ENCODE measurements around the gene EXOC2.
"Not testable (repeated sequence)": the region's sequence is repeated elsewhere in the genome, so short reads cannot be mapped to it uniquely, and the experiment has no call there.

Gene EXOC2

DNA sequence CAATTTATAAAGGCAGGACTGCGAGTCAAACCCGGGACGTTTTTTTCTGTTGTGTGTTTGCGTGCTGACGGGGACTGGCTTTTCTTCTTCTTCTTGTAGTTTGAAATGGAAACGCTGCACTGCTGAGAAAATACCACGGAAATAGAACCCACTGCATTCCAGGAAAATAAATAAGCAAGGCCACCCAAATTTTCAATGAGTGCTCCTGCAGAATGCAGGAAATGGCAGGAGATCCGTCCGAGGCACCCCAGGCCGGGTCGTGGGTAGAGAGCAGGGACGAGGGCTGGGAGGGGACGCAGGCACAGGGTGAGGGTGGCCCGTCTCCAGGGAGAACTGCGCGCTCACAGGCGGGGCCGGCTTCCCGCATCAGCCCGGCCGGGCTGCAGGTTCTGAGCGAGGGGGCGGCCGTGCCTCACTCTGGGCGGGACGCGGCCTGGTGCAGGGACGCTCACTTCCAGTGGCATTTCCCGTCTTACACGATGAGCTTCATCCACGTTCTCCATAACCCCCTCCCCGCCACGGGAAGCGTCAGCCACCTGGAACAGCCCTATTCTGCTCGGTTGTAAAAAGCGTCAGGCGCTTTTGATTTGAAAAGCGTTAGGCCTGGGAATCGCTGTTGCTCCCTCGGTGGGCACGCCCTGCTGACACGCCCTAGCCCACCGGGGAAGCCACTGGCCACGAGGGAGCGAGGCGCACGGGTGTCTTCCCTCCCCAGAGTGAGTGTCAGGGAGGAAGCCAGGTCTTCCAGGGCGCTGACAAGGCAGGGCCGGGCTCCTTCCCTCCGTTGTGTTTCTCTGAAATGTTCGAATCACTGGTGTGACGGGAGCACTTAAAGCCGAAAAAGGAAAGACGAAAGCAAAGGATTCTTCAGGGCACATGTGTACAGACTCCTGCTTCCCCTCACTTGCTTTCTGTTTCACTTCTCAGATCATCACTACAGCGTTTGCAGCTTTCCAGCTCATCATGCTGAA is 17.9 kb upstream of the EXOC2 start:
- peak; percentile 14 to 84 (median 23) for DNase-seq

DNA sequence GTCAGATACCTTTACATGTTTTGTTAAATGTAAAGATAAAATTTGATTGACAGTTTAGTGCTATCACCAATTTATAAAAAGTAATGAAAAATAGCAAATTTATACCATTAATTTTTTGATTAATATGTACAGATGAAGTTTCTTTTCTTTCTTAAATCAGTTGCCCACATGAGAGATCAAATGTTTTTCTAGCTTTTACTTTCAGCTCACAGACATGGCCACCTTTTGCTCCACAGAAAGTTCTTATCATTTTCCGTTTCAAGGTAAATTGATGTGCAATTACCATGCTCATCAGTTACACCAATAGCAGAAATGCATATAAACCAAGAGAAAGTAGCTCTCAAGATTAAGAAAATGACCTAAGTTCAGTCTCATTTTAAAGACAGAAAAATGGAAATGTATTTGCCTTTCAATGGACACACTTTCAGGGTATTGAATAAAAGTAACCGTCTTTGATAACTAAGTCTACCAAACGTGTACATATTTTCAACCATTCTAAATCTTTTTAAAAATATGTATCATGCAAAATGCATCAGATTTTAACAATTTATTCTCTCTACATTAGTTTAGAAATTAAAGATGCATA is 16.6 kb upstream of the EXOC2 start:
- DNase-seq = no peak

- peak in 1 of 5 donors; percentile 20 for DNase-seq
Measured at GRCh38 chr6:708237-708598, 15.3 kb upstream of the EXOC2 start.

DNA sequence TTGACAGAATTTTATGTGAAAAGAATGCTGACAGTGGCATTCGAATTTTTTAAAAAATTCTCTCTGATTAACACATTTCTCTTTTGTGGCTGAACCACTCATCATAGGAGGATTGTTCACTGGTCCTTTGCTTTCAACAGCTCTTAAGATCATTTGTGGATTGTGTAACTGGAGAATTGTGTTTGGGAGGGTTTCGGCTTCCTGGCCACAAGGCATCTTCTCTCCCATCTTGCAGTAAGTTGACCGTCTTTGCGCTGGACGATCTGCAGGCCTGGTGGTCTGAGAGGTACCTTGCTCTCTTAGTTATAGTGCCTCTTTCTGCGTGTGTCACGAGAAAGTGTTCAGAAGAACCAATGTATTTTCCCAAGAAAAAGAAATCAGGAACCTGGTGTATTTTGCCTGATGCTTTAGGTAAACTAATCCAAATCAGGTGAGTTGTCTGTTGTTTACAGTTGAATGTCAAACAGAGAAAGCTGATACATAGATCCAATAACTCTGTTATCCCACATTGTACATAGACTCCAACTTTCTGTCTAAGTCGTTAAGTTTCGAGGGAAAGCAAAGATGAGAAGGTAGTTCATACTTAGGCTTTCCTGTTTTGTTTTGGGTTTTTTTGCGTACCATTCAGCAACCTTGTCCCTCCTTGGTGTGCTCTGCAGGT is 14.8 kb upstream of the EXOC2 start:
- no peak for DNase-seq

DNA sequence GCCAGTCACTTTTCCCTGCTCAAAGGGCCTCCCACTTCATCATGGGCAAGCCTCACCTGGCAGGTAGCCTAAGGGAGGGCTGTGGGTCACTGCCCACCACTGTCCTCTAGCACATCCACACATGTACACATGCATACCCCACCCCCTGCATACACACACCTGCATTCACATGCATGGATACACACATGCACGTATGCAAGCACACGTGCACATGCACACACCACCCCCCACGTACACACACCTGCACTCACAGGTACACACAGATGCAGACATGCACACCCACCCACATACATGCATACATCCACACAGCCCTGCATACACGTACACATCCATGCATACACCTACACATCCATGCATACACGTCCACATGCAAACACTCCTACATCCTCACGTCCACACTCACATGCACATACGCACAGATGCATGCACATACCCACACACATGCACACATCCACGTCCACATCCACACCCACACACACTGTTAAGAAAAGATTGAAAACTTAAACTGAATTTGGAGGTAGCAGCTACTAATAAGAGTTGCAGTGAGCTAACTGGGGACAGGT is 14.0 kb upstream of the EXOC2 start:
- DNase-seq = no peak

- no peak for DNase-seq
Measured at GRCh38 chr6:706146-706545, 13.2 kb upstream of the EXOC2 start.

GRCh38 chr6:705047-705446 is 12.1 kb upstream of the EXOC2 start:
- DNase-seq = no peak

DNA sequence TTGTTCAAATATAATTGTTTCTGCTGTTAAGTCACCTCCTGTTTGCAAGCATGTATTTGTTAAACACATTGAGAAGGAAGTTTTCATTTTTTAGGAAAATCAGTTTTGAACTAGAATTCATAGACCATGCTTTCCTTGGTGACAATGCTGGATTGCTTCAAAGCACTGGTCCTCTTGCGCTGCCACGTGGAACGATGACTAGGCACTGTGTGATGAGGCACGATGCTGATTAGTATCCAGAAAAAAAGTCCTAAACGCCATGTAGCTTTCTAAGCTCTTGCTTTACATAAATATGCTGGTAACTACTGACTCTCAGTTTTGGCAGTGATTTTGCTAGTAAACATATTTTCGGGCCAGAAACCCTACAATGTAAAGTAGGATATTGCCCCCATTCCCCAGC is 11.1 kb upstream of the EXOC2 start:
- DNase-seq = no peak

DNA sequence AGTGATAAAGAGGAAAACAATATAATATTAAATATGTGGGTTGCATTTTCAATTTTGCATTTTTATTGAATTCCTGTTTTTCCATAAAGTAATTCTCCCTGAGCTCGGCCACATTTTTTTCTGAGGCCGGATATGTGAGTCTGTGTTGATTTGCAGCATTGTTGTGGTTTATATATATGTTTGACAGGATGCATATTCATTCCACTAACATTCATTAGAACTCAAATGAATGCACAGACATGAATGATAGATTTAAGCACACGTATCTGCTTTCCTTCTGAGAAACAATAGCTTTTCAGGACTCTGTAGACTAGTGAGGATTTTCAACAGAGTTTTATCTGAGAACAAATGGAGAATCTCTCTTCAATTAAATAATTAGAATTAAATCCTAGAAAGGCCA is 10.6 kb upstream of the EXOC2 start:
- DNase-seq = peak in 1 of 5 donors; percentile 27

DNA sequence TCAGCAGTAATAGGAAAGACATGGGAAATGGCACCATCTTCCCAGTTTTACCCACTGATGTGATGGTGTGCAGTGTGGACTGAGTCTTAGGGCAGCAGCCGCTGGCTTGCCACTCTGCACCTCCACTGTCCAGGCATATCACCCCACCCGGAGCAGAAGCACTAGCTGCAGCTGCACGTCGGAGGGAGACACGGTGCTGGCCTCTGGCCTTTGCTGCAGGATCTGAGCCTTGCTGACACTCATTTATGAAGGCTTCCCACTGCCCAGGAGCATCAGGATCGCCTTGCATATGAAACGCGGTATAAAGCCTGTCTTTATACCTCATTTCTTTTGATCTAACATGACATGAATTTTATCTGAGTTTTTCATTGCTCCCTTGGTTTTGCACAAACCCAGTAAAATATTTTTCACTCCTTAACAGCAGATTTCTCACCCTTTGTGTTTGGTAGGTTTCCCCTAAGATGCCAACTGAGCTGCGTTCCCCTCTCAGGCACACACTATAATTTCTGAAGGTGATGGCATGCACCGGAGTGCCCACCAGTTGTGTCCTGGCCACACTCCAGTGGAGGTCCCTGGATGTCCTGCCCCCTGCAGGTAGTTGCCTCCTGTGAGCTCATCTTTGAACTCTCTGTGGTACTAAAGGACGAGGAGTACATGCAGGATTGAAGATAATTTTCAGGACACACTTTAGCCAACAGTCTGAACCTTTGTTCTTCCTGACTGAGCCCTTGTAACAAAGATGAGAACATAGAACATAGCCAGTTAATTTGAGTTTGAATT is 9.0 kb upstream of the EXOC2 start:
- DNase-seq = no peak

DNA sequence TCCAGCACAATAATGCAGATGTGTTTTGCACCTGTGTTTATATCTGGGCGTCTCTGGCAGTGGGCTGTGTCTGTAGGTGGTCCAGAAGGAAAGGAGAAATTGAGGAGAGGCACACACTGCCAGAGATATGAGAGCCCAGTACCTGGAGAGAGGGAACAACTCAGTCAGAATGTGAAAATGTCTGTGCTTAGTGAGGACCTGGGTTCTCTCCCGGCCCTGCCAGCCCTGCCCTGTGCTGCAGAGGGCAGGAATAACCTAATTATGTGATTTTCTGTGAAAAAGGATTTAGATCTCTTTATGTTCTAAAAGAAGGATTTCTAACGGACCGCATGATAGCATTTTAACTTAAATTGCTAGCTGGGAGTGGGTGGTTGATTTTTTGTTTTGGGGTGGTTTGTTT is 8.3 kb upstream of the EXOC2 start:
- DNase-seq = no peak

DNA sequence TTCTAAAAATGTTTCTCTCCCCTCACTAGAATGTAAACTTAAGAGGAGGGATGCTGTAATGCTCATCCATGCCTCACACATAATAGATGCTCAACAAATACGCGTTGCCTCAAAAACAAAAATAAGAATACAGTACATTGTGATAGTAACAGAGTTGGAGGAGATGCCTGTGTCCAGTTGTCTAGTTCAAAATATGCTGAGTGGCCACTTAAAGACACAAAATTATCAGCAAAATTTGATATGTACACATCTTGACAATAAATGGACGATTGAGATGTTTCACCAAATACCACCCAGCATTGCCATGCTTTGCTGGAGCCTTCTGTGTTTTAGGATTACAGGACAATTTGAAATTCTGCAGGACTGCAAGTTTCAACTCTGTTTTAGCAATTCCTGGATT is 7.6 kb upstream of the EXOC2 start:
- no peak for DNase-seq

DNA sequence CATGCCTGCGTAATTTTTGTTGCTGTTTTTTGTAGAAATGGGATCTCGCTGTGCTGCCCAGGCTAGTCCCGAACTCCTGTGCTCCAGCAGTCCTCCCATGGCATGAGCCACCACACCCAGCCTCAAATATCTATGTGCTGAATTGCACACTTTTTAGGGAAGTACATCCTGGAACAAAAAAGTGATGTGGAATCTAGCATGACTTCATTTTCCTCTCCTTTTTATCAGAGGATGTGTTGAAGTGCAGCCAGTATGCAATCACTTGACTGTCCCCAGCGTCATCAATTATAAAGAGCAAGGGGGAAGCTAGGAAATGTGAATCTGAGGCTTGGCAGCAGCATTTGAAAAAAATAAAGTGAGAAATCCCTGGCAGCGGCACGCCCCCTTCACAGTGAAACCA is 6.4 kb upstream of the EXOC2 start:
- DNase-seq = no peak

- not testable (repeated sequence) for DNase-seq
Measured at GRCh38 chr6:694431-695126, 1.6 kb upstream of the EXOC2 start.

GRCh38 chr6:693723-694009 is 727 bp upstream of the EXOC2 start:
- no peak for DNase-seq

- DNase-seq = peak; percentile 52 to 78 (median 71)
Measured at GRCh38 chr6:692356-692851, 535 bp downstream of the EXOC2 start.

GRCh38 chr6:689223-689622 is 3.7 kb downstream of the EXOC2 start:
- DNase-seq = no peak

- no peak for DNase-seq
Measured at GRCh38 chr6:686497-686896, 6.4 kb downstream of the EXOC2 start.

- DNase-seq = peak in 1 of 5 donors; percentile 73
Measured at GRCh38 chr6:684831-685636, 7.9 kb downstream of the EXOC2 start.

GRCh38 chr6:683742-684440 is 9.0 kb downstream of the EXOC2 start:
- DNase-seq = no peak
